Measurements from ENCODE around the gene KIRREL3.
A peak's percentile ranks its signal among the peaks of the same experiment; 100 is the strongest.

Gene KIRREL3

GRCh38 chr11:126658306-126659056, 342.1 kb downstream of the KIRREL3 start:
- DNase-seq: no peak

DNA sequence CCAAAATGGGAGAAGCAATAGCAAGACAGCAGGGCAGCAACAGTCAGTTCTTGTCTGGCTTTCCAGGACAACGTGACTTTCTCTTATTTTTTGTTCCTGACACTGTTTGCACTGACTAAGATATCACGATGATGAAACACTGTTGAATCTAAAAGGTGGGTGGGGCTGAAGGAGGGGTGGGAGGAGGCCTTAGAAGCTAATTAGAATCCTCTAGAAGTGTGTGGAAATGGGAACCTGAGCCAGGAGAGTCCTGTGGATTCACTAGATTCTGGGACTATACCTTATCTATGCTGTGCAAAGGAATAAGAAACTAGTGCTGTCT, 344.8 kb downstream of the KIRREL3 start:
- DNase-seq: no peak

GRCh38 chr11:126654886-126655806, 345.4 kb downstream of the KIRREL3 start:
- DNase-seq: no peak

GRCh38 chr11:126653040-126653439, 347.5 kb downstream of the KIRREL3 start:
- DNase-seq: no peak

DNA sequence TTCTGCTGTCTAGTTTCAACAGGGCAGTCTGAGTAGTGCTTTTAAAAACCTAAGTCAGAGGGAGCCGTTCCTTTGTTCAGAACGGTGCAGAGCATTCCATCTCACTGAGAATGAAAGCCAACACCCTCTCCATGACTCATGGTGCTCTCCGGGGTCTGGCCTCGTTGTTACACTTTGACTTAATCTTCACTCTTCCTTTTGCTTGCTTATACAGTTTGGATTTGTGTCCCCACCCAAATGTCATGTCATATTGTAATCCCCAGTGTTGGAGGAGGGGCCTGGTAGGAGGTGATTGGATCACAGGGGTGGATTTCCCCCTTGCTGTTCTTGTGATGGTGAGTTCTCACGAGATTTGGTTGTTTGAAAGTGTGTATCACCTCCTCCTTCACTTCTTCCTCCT, 352.8 kb downstream of the KIRREL3 start:
- DNase-seq: no peak

DNA sequence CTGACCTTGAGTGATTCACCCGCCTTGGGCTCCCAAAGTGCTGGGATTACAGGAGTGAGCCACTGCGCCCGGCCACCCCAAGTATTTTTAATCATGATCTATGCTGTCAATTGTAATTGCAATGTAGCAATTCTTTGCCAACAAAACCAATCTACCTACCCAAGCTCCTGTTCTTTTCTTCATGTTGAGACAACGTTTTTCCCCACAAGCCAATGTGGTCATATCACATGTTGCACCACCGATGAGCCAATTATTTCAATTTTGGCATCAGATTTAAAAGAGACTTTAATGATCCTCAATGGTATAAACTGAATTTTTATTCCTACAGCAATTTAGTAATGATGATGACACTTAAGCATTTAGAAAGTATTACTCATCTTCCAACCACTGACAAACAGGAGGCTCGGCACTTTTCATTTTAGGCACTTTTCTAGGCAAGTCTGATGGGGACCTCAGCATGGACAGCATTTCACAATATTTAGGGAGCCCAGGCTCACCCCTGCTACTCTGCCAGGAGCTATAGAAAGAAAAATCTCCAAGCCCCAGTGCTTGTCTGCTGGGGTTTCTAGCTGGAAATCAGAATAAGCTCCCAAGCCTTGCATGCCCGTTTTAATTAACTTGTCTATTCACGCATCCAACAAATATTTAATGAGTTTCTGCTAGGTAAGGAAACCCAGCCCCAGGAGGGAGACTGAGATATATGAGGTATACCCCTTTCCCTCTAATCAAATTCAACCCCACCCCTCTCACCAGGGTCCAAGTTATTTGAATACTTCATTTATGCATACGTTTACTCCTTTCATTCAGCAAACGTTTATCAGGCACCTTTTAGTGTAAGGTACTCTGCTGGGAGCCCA, 353.6 kb downstream of the KIRREL3 start:
- DNase-seq: no peak

DNA sequence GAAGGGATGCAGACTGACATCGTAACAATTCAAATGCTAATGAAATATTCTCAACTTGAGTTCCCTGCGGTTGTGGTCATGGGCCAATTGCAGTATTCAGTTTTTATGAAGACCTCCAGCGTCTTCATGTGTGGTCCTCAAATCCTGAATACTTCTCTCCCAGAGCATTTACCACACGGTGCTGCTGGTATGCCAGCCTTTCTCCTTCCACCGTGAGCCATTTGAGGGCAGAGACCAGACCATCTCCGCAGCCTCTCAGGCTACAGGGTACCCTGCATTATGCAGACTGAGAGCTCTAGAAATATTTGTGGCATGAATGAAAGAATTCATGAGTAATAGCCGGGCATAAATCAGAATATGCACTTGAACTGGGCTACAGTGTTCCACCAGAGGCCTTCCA, 355.4 kb downstream of the KIRREL3 start:
- no peak for DNase-seq

GRCh38 chr11:126640186-126640585, 360.4 kb downstream of the KIRREL3 start:
- DNase-seq: no peak

DNA sequence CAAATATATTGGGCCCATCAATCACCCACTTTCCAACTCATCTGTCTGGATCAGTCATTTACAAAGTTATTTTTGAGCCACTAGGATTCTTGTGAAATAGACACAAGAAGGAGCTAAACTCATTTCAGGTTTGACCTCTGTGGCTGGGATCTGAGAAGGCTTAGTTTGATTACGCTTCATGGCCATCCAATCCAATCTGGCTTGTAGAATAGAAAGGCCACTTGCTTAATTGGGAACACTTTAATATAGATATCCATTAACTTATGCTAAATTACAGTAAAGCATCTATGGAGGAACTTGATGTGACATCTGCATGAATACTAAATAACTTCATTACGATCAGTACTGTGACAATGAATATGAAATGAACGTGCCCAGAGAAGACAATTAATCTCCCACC, 360.9 kb downstream of the KIRREL3 start:
- no peak for DNase-seq

- DNase-seq: no peak
These were observed 361.9 kb downstream of the KIRREL3 start for GRCh38 chr11:126638648-126639047.

- no peak for DNase-seq
These were observed 362.8 kb downstream of the KIRREL3 start for GRCh38 chr11:126637795-126638175.

GRCh38 chr11:126636911-126637794, 363.4 kb downstream of the KIRREL3 start:
- peak; percentile 4 to 46 (median 7) for DNase-seq

DNA sequence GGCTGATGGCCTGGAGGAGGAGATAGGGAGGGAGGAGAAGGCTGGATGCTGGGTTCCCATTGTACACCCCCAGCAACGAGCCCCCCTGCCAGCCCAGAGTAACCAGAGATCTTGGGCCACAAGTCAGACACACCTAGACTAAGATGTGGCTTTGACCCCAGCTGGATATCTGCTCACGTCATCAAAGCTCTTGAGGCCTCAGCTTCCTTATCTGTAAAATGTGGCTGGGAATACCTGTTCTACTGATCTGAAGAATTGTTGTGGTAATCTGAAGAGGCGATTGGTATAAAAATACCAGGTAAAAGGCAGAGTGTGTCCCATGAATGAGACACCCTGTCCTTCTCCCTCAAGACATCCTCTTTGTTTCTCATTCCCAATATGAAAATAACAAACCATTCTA, 365.1 kb downstream of the KIRREL3 start:
- no peak for DNase-seq

DNA sequence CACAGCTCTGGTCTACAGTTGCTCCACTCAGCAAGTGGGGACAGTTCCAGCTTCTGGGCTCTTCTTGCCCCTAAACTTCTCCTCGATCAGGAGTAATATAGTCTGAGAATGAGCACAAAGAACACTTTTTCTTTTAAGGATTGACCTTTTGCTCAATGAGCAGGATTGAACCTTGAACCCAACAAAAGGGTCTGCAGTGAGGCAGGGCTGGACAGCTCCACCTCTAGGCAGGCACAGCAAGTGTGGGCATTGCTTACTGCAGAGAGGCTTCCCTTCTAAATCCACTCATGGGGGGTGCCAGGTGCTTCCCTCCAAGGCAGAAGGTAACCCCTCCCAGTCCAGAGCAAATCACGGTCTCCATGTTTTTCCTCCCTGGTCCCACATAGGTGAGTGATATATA, 365.6 kb downstream of the KIRREL3 start:
- no peak for DNase-seq

GRCh38 chr11:126633330-126633729, 367.2 kb downstream of the KIRREL3 start:
- no peak for DNase-seq

GRCh38 chr11:126630893-126631798, 369.4 kb downstream of the KIRREL3 start:
- DNase-seq: no peak

- DNase-seq: no peak
These were observed 370.1 kb downstream of the KIRREL3 start for GRCh38 chr11:126630488-126630887.

GRCh38 chr11:126628790-126629621, 371.6 kb downstream of the KIRREL3 start:
- DNase-seq: no peak

DNA sequence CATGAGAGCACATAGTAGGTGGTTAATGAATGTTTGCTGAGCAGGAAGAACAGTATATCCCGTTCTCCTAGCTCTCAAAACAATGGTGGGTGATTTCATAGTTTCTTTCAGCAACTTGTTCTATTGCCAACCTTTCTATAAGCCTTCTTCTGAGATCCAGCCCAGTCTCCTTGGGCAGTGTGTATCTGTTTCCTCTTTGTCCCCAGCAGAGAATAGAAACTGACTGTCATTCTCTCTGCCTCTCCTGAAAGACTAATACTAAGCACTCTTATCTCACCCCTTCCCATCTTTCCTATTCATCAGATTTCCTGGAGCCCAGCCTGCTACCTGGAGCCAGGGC, 372.1 kb downstream of the KIRREL3 start:
- DNase-seq: no peak

- no peak for DNase-seq
These were observed 373.1 kb downstream of the KIRREL3 start for GRCh38 chr11:126627421-126627820.

All from suppressor macrophage treated with lipopolysaccharide for 1 hour (primary cell).